Embryonic facial prominence (tissue), 1 donor: ENCODE measurements around the gene CDAN1.
"Not testable (repeated sequence)": the region's sequence is repeated elsewhere in the genome, so short reads cannot be mapped to it uniquely, and the experiment has no call there.

ENCODE experiments used
- DNase-seq: peaks from one replicate; pipeline ENCODE4 v3.0.0-alpha.2; 2016; ENCODE audit errors: extremely low spot score

CDAN1 gene

GRCh38 chr15:42711746-42712145, 25.2 kb downstream of the CDAN1 start:
- no peak for DNase-seq

GRCh38 chr15:42710662-42711061, 26.3 kb downstream of the CDAN1 start:
- DNase-seq, result no peak

- no peak for DNase-seq
Measured at GRCh38 chr15:42707873-42708544, 28.9 kb downstream of the CDAN1 start.

GRCh38 chr15:42707068-42707467, 29.9 kb downstream of the CDAN1 start:
- DNase-seq, result no peak

GRCh38 chr15:42705336-42705735, 31.6 kb downstream of the CDAN1 start:
- no peak for DNase-seq

GRCh38 chr15:42704492-42704926, 32.4 kb downstream of the CDAN1 start:
- DNase-seq, result peak; percentile 41

GRCh38 chr15:42696626-42697025, 40.3 kb downstream of the CDAN1 start:
- no peak for DNase-seq

- no peak for DNase-seq
Measured at GRCh38 chr15:42695527-42696071, 41.3 kb downstream of the CDAN1 start.

GRCh38 chr15:42694398-42694797, 42.5 kb downstream of the CDAN1 start:
- no peak for DNase-seq

- DNase-seq, result no peak
Measured at GRCh38 chr15:42693942-42694341, 43.0 kb downstream of the CDAN1 start.

- DNase-seq, result no peak
Measured at GRCh38 chr15:42693496-42693895, 43.4 kb downstream of the CDAN1 start.

- no peak for DNase-seq
Measured at GRCh38 chr15:42692997-42693396, 43.9 kb downstream of the CDAN1 start.

GRCh38 chr15:42692536-42692935, 44.4 kb downstream of the CDAN1 start:
- no peak for DNase-seq

GRCh38 chr15:42691770-42692169, 45.2 kb downstream of the CDAN1 start:
- no peak for DNase-seq

GRCh38 chr15:42691308-42691707, 45.6 kb downstream of the CDAN1 start:
- DNase-seq, result no peak

GRCh38 chr15:42688301-42688700, 48.6 kb downstream of the CDAN1 start:
- no peak for DNase-seq

- DNase-seq, result no peak
Measured at GRCh38 chr15:42687740-42688139, 49.2 kb downstream of the CDAN1 start.

GRCh38 chr15:42686281-42686680, 50.6 kb downstream of the CDAN1 start:
- DNase-seq, result no peak

GRCh38 chr15:42681119-42681518, 55.8 kb downstream of the CDAN1 start:
- DNase-seq, result no peak

GRCh38 chr15:42680142-42680482, 56.8 kb downstream of the CDAN1 start:
- not testable (repeated sequence) for DNase-seq

- no peak for DNase-seq
Measured at GRCh38 chr15:42679285-42680141, 57.4 kb downstream of the CDAN1 start.

- DNase-seq, result no peak
Measured at GRCh38 chr15:42675021-42675420, 61.9 kb downstream of the CDAN1 start.

GRCh38 chr15:42674472-42674871, 62.5 kb downstream of the CDAN1 start:
- no peak for DNase-seq
